Right cardiac atrium (tissue), 5 donors: Measurements from ENCODE around the gene RASA3. TPM values are rescaled to one million over a fixed set of nuclear protein-coding genes. Genes with fewer than 3 reads are reported as not detected.

Source experiments
- ATAC-seq, 2 donors: fragments of 200-7000 bp; cut with Tn5 transposase; one replicate each; pipeline versions ENCODE4 v1.8.0 to v1.9.1; 2020; ENCODE audit warnings: moderate library complexity in 2 of 2, mild to moderate bottlenecking in 1 of 2
- DNase-seq, 3 donors: peaks; one replicate each; pipeline ENCODE4 v3.0.0-alpha.2; 2020
- H3K27ac ChIP-seq: one replicate; pipeline ENCODE4 v1.5.1; 2013; ENCODE audit warnings: mild to moderate bottlenecking, low read length, control low read depth, moderate library complexity
- H3K27me3 ChIP-seq: one replicate; pipeline ENCODE4 v1.6.1; 2013; ENCODE audit not compliant: control insufficient read depth, insufficient read depth
- H3K4me1 ChIP-seq: one replicate; pipeline ENCODE4 v1.6.1; 2013; ENCODE audit warnings: low read length; ENCODE audit not compliant: control insufficient read depth, insufficient read depth
- H3K4me3 ChIP-seq: one replicate; pipeline ENCODE4 v1.5.1; 2013; ENCODE audit warnings: low read length, control low read depth
- H3K9me3 ChIP-seq: one replicate; pipeline ENCODE4 v1.6.1; 2013; ENCODE audit warnings: low read length; ENCODE audit not compliant: control insufficient read depth
- WGBS: extraction: QIAGEN DNeasy Blood & Tissue Kit; methylation state at CpG from one replicate; pipeline ENCODE4 v1.1.7; 2013; 5-methylcytosine and 5-hydroxymethylcytosine counted together
- intact Hi-C, 4 donors: fragments of 100-400 bp; cut with DNase I; formaldehyde crosslinking; loops; one replicate each; pipeline versions ENCODE4 v1.11.0 to v1.14.0; 2022 to 2023
- polyA plus RNA-seq: library from polyadenylated mRNA; stranded (reverse); fragments of 200-250 nt; gene quantifications from one replicate; pipeline ENCODE4 v1.2.3, GENCODE V29; 2013
- total RNA-seq, 4 donors: library from RNA; stranded (reverse); fragmentation: NEBNext Ultra II Directional; extraction: Animal tissue kit (Norgen Biotek cat#: 25700); gene quantifications; one replicate each; pipeline ENCODE4 v1.2.1, GENCODE V29; 2021
- donor health status: healthy with polysubstance abuse.
- donor health status: DM: no; HTN: yes; CAD: no.
- donor health status: DM: no; HTN: no; CAD: no.
- donor health status: DM: no; HTN: yes; CAD: no; lungs with severe emphysema.
- donor health status: DM: yes; HTN: yes; CAD: no.

The RASA3 gene
- total and polyA plus RNA-seq, 5 donors, result 7.4 to 15.5 (median 10.8) TPM

- Histone ChIP-seq H3K27ac (no peak overlapping the region), H3K4me3 (no peak overlapping the region), H3K4me1 (peaks cover 8% of the 10 kb centered on the region), H3K27me3 (no peaks in the 10 kb centered on the region), H3K9me3 (no peaks in the 10 kb centered on the region)
- WGBS, result 36% methylated on average over 21 of the region's 21 CpGs
- DNase-seq (peak; percentile 73 to 90 (median 88)), ATAC-seq (peak; percentile 67 to 77)
- intact Hi-C loops, result no loop called here
These were observed 105.2 kb downstream of the RASA3 start for GRCh38 chr13:114027046-114027715.

DNA sequence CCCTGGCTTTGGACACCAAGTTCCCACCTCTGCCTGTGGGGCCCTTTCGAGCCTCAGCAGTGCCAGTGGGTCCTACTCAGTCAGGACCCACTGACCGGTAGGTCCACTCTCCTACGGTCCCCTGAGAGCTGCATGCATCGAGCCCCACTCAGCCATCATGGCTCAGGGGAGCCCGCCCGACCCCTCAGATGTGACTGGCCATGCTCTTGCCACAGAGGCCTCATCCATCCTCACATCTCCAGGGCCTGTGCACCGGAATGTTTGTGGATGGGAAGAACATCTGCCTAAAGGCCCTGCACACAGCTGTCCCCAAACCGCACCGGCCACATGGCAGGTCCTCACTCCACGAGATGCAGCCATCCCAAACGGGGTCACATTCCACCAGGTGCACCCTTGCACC, 105.9 kb downstream of the RASA3 start:
- intact Hi-C loops, result no loop called here
- DNase-seq, result peak; percentile 6 to 48 (median 47)
- 85% methylated on average over 11 of the region's 11 CpGs for WGBS
- Histone ChIP-seq H3K4me3 (no peak overlapping the region), H3K27me3 (no peaks in the 10 kb centered on the region), H3K27ac (peak overlapping the region; percentile 28), H3K4me1 (peaks cover 5% of the 10 kb centered on the region), H3K9me3 (no peaks in the 10 kb centered on the region)
- peak in 1 of 2 donors; percentile 4 for ATAC-seq

GRCh38 chr13:114025714-114026431, 106.5 kb downstream of the RASA3 start:
- peak; percentile 27 to 36 for ATAC-seq
- no peak overlapping the region for H3K27ac ChIP-seq
- intact Hi-C loops, result no loop called here

GRCh38 chr13:114025405-114025713, 107.1 kb downstream of the RASA3 start:
- 71% methylated on average over 4 of the region's 4 CpGs for WGBS
- DNase-seq, result peak in 2 of 3 donors; percentile 11 to 51
- Histone ChIP-seq H3K27me3 (no peaks in the 10 kb centered on the region), H3K4me1 (peaks cover 5% of the 10 kb centered on the region), H3K27ac (no peak overlapping the region), H3K9me3 (no peaks in the 10 kb centered on the region), H3K4me3 (no peak overlapping the region)
- ATAC-seq, result no peak
- intact Hi-C loops, result no loop called here

More at GRCh38 chr13:114025714-114026431, 106.5 kb downstream of the RASA3 start:
- DNase-seq, result peak; percentile 28 to 65 (median 62)
- WGBS, result 66% methylated on average over 25 of the region's 25 CpGs
- Histone ChIP-seq H3K4me3 (no peak overlapping the region), H3K4me1 (peaks cover 5% of the 10 kb centered on the region), H3K9me3 (no peaks in the 10 kb centered on the region), H3K27me3 (no peaks in the 10 kb centered on the region)

GRCh38 chr13:114024603-114025404, 107.6 kb downstream of the RASA3 start:
- ATAC-seq (no peak), DNase-seq (peak; percentile 10 to 57 (median 52))
- Histone ChIP-seq H3K9me3 (no peaks in the 10 kb centered on the region), H3K27me3 (no peaks in the 10 kb centered on the region), H3K27ac (no peak overlapping the region), H3K4me1 (peaks cover 5% of the 10 kb centered on the region), H3K4me3 (no peak overlapping the region)
- intact Hi-C loops, result no loop called here
- WGBS, result 87% methylated on average over 35 of the region's 35 CpGs

- intact Hi-C loops, result no loop called here
- ATAC-seq (no peak), DNase-seq (peak; percentile 13 to 60 (median 38))
- Histone ChIP-seq H3K4me3 (no peak overlapping the region), H3K9me3 (no peaks in the 10 kb centered on the region), H3K27ac (no peak overlapping the region), H3K4me1 (peaks cover 5% of the 10 kb centered on the region), H3K27me3 (no peaks in the 10 kb centered on the region)
- WGBS, result 96% methylated on average over 35 of the region's 35 CpGs
These were observed 108.5 kb downstream of the RASA3 start for GRCh38 chr13:114023716-114024602.

GRCh38 chr13:114022876-114023275, 109.5 kb downstream of the RASA3 start:
- H3K4me1 ChIP-seq, result peaks cover 5% of the 10 kb centered on the region
- intact Hi-C loops, result no loop called here
- H3K27me3 ChIP-seq, result no peaks in the 10 kb centered on the region
- DNase-seq (peak; percentile 5 to 28 (median 21)), ATAC-seq (no peak)
- H3K27ac ChIP-seq, result no peak overlapping the region
- no peaks in the 10 kb centered on the region for H3K9me3 ChIP-seq
- H3K4me3 ChIP-seq, result no peak overlapping the region
- 92% methylated on average over 12 of the region's 12 CpGs for WGBS

- Histone ChIP-seq H3K27me3 (no peaks in the 10 kb centered on the region), H3K4me3 (no peak overlapping the region), H3K9me3 (no peaks in the 10 kb centered on the region), H3K4me1 (peaks cover 5% of the 10 kb centered on the region), H3K27ac (no peak overlapping the region)
- intact Hi-C loops, result no loop called here
- DNase-seq (peak; percentile 6 to 15 (median 13)), ATAC-seq (no peak)
- WGBS, result 93% methylated on average over 9 of the region's 9 CpGs
These were observed 110.1 kb downstream of the RASA3 start for GRCh38 chr13:114022309-114022669.

DNA sequence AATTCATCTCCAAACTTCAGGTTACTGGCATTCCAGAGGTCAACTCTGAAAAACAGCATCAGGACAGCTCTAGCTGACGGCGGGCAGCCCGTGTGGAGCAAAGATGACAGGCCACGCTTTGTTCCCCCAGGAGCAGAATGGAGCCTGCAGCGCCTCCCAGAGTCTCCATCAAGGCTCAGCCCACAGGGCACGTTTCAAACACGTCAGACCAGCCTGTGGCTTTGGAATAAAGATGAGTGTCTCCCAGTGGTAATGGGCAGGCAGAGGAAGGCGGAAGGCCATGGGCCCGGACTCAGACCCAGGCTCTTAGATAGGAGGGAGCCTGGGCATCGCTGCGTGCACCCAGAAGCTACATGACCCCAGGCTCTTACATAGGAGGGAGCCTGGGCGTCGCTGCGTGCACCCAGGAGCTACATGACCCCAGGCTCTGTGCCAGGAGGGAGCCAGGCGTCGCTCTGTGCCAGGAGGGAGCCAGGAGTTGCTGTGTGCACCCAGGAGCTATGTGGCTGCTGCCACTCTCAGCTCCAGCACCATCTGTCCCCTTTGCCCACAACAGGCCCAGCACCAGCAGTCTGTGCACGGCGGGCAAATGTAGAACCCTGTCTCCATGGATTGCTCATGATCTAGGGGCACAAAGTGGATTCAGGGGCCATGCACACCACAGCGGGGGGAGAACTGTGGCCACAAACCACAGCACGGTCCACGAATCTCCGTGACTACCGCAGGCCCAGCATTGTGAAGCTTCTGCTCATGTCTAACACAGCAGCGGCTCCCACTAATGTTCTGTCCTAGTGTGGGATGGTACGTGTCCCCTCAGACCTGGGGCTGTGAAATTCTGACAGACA, 110.7 kb downstream of the RASA3 start:
- intact Hi-C loops, result no loop called here
- H3K27me3 ChIP-seq, result no peaks in the 10 kb centered on the region
- no peak overlapping the region for H3K27ac ChIP-seq
- H3K4me3 ChIP-seq, result no peak overlapping the region
- H3K9me3 ChIP-seq, result no peaks in the 10 kb centered on the region
- no peak for ATAC-seq
- DNase-seq, result peak; percentile 9 to 51 (median 40)
- WGBS, result 90% methylated on average over 25 of the region's 25 CpGs
- H3K4me1 ChIP-seq, result peaks cover 4% of the 10 kb centered on the region
